Testis (tissue), 2 donors: ENCODE results near the gene TGFBR2.

Experiments used
- CTCF ChIP-seq, 3 experiments: fragments of 450-650 bp in 2 of 3; fragments of 200-600 bp in 1 of 3; sonication (generic) in 1 of 3; IDR thresholded peaks; one replicate each; pipeline ENCODE4 v1.5.1; 2016 to 2019; ENCODE audit warnings: antibody characterized with exemption in 3 of 3, mild to moderate bottlenecking in 2 of 3, moderate library complexity in 1 of 3
- POLR2A ChIP-seq: fragments of 450-650 bp; IDR thresholded peaks from one replicate; pipeline ENCODE4 v1.6.1; 2017; ENCODE audit warnings: antibody characterized with exemption, mild to moderate bottlenecking, moderate library complexity

DNA sequence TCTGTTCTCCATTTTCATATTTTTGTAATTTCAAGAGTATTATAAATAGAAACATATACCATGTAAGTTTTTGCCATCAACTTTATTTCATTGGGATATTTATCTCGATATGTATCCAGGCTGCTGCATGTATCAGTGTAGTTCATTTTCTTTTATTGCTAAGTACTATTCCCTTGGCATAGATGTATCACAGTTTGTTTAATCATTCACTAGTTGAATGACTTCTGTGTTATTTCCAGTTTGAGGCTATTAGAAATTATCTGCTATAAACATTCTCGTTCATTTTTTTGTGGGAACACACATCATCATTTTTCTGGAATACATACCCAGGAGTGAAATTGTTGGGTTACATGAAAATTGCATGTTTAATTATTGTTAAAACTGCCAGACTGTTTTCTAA lies 18.5 kb upstream of the TGFBR2 start:
- TF ChIP-seq CTCF (IDR thresholded peaks at IDR 0.05) (no peak), POLR2A (no peak)
